Breast epithelium (tissue), 4 donors: ENCODE results near the gene AK9. TPM values are rescaled to one million over a fixed set of nuclear protein-coding genes. Genes with fewer than 3 reads are reported as not detected.
"Not testable (repeated sequence)": the region's sequence is repeated elsewhere in the genome, so short reads cannot be mapped to it uniquely, and the experiment has no call there.

Experiments
- DNase-seq, 2 donors: peaks; one replicate each; pipeline ENCODE4 v3.0.0-alpha.2; 2019; ENCODE audit warnings: low spot score in 2 of 2
- H3K27ac ChIP-seq, 2 donors: fragments of 200-600 bp; sonication (generic) in 1 of 2; one replicate each; pipeline ENCODE4 v1.5.1; 2016 to 2019; ENCODE audit warnings: mild to moderate bottlenecking in 1 of 2
- H3K27me3 ChIP-seq, 2 donors: fragments of 200-600 bp; sonication (generic) in 1 of 2; one replicate each; pipeline versions ENCODE4 v1.5.1 to v1.6.0; 2017 to 2019; ENCODE audit warnings: control low read depth in 1 of 2, mild to moderate bottlenecking in 1 of 2
- H3K36me3 ChIP-seq: fragments of 200-600 bp; one replicate; pipeline ENCODE4 v1.5.1; 2019
- H3K4me1 ChIP-seq, 2 donors: fragments of 200-600 bp; sonication (generic); one replicate each; pipeline ENCODE4 v1.5.1; 2016 to 2019; ENCODE audit warnings: control low read depth in 1 of 2
- H3K4me3 ChIP-seq, 3 donors: fragments of 200-600 bp; sonication (generic); 1 replicate in 2 of 3; 2 replicates in 1 of 3; pipeline ENCODE4 v1.5.1; 2016 to 2019; ENCODE audit warnings: mild to moderate bottlenecking in 3 of 3, moderate library complexity in 2 of 3
- H3K9me3 ChIP-seq, 2 donors: fragments of 200-600 bp; sonication (generic) in 1 of 2; one replicate each; pipeline ENCODE4 v1.5.1; 2016 to 2019; ENCODE audit warnings: control low read depth in 1 of 2
- POLR2A ChIP-seq: fragments of 450-650 bp; IDR thresholded peaks from one replicate; pipeline ENCODE4 v1.6.1; 2016; ENCODE audit warnings: antibody characterized with exemption, mild to moderate bottlenecking, moderate library complexity
- POLR2AphosphoS5 ChIP-seq, 3 donors: sonication (generic); formaldehyde crosslinking; IDR thresholded peaks; one replicate each; pipeline ENCODE4 v1.6.1; 2017; ENCODE audit warnings: antibody characterized with exemption in 3 of 3
- intact Hi-C: fragments of 100-400 bp; cut with DNase I; formaldehyde crosslinking; loops from one replicate; pipeline ENCODE4 v1.15.1; 2023; ENCODE audit warnings: low total_unique reads
- total RNA-seq, 3 donors: library from RNA; depleted of rRNA; stranded (reverse); fragments of >200 nt; gene quantifications; one replicate each; pipeline ENCODE4 v1.1.0, GENCODE V29; 2016
- TF ChIP-seq, protein P1 (sequence below), 3 donors: fragments of 450-650 bp; IDR thresholded peaks; one replicate each; pipeline ENCODE4 v1.5.1; 2016 to 2017; ENCODE audit warnings: antibody characterized with exemption in 3 of 3, mild to moderate bottlenecking in 3 of 3, moderate library complexity in 3 of 3

The AK9 gene
- 10 to 100 TPM in 2 of 3 donors, 1 to 10 TPM in 1; 8.8 to 23.9 (median 20.0) TPM for total RNA-seq

GRCh38 chr6:109690737-109691621, at the start of gene AK9, which contains the start of gene FIG4:
Gene AK9, minus strand, starts transcription at chr6:109691202. Its CDS starts 15,457 bp downstream, at chr6:109675745.
Gene FIG4, plus strand, starts transcription at chr6:109691296. Its CDS starts 140 bp downstream, at chr6:109691436.
- peak within 1 kb of the TSS; percentile 78 to 89 (median 81) for H3K4me3 ChIP-seq
- no peaks in the 10 kb centered on the region for H3K9me3 ChIP-seq
- TF ChIP-seq POLR2A (no peak), POLR2AphosphoS5 (IDR thresholded peaks at IDR 0.05) (peak in 2 of 3 donors; percentile 18 to 24)
- DNase-seq = peak; percentile 91 to 92
- no peaks in the 10 kb centered on the region for H3K4me1 ChIP-seq
- peak within 1 kb of the TSS; percentile 87 to 94 for H3K27ac ChIP-seq
- intact Hi-C loops = loop anchor here (10.0 kb wide), 1 partner anchor 484 kb away; the partner anchor contains the start of gene WASF1
- no peaks in the 10 kb centered on the region for H3K36me3 ChIP-seq
- no peaks in the 10 kb centered on the region for H3K27me3 ChIP-seq

- TF ChIP-seq POLR2A (no peak), POLR2AphosphoS5 (IDR thresholded peaks at IDR 0.05) (no peak)
- TF ChIP-seq, protein P1, sequence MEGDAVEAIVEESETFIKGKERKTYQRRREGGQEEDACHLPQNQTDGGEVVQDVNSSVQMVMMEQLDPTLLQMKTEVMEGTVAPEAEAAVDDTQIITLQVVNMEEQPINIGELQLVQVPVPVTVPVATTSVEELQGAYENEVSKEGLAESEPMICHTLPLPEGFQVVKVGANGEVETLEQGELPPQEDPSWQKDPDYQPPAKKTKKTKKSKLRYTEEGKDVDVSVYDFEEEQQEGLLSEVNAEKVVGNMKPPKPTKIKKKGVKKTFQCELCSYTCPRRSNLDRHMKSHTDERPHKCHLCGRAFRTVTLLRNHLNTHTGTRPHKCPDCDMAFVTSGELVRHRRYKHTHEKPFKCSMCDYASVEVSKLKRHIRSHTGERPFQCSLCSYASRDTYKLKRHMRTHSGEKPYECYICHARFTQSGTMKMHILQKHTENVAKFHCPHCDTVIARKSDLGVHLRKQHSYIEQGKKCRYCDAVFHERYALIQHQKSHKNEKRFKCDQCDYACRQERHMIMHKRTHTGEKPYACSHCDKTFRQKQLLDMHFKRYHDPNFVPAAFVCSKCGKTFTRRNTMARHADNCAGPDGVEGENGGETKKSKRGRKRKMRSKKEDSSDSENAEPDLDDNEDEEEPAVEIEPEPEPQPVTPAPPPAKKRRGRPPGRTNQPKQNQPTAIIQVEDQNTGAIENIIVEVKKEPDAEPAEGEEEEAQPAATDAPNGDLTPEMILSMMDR (IDR thresholded peaks at IDR 0.05) = no peak
- Histone ChIP-seq H3K4me3 (no peak overlapping the region), H3K4me1 (no peaks in the 10 kb centered on the region), H3K27me3 (no peaks in the 10 kb centered on the region), H3K9me3 (no peaks in the 10 kb centered on the region), H3K36me3 (no peaks in the 10 kb centered on the region), H3K27ac (no peak overlapping the region)
- intact Hi-C loops = no loop called here
- DNase-seq = no peak
These were observed 49.8 kb upstream of the AK9 start for GRCh38 chr6:109740787-109741186.

DNA sequence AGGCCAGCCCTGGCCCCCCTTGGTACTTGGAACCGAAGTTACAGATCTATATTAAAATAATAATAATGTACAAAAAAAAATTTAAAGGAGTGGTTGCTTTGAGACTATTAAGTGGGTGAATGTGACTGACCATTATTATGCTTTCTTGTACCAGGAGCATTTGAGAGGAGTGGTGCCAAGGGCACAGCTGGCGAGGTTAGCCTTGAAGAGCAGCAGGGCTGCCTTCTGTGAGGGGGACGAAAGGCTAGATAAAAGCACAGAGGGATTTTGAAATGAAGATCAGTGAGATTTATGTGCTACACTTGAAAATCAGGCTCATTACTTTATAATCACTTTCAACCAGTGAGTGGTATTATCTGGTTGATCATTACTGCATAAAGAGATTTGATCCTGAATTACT, 48.7 kb upstream of the AK9 start:
- DNase-seq = no peak
- H3K4me1 ChIP-seq = no peaks in the 10 kb centered on the region
- intact Hi-C loops = no loop called here
- H3K36me3 ChIP-seq = no peaks in the 10 kb centered on the region
- TF ChIP-seq, protein P1 (IDR thresholded peaks at IDR 0.05) = no peak
- TF ChIP-seq POLR2A (no peak), POLR2AphosphoS5 (IDR thresholded peaks at IDR 0.05) (no peak)
- no peak overlapping the region for H3K4me3 ChIP-seq
- H3K27ac ChIP-seq = no peak overlapping the region
- no peaks in the 10 kb centered on the region for H3K27me3 ChIP-seq
- H3K9me3 ChIP-seq = no peaks in the 10 kb centered on the region

GRCh38 chr6:109738667-109739066, 47.7 kb upstream of the AK9 start:
- Histone ChIP-seq H3K27ac (no peak overlapping the region), H3K27me3 (no peaks in the 10 kb centered on the region), H3K4me1 (no peaks in the 10 kb centered on the region), H3K36me3 (no peaks in the 10 kb centered on the region), H3K4me3 (no peak overlapping the region), H3K9me3 (no peaks in the 10 kb centered on the region)
- no peak for DNase-seq
- intact Hi-C loops = no loop called here
- TF ChIP-seq POLR2AphosphoS5 (IDR thresholded peaks at IDR 0.05) = no peak
- TF ChIP-seq POLR2A = no peak

- no peak for DNase-seq
- TF ChIP-seq POLR2AphosphoS5 (IDR thresholded peaks at IDR 0.05) = no peak
- Histone ChIP-seq H3K36me3 (no peaks in the 10 kb centered on the region), H3K4me1 (no peaks in the 10 kb centered on the region), H3K27ac (no peak overlapping the region), H3K4me3 (no peak overlapping the region), H3K9me3 (no peaks in the 10 kb centered on the region), H3K27me3 (no peaks in the 10 kb centered on the region)
- intact Hi-C loops = no loop called here
These were observed 47.3 kb upstream of the AK9 start for GRCh38 chr6:109738255-109738654.

GRCh38 chr6:109736273-109737025, 45.4 kb upstream of the AK9 start:
- Histone ChIP-seq H3K27me3 (no peaks in the 10 kb centered on the region), H3K4me3 (no peak overlapping the region), H3K27ac (no peak overlapping the region), H3K9me3 (no peaks in the 10 kb centered on the region), H3K4me1 (no peaks in the 10 kb centered on the region), H3K36me3 (no peaks in the 10 kb centered on the region)
- DNase-seq = no peak
- intact Hi-C loops = no loop called here
- TF ChIP-seq POLR2AphosphoS5 (IDR thresholded peaks at IDR 0.05) (no peak), POLR2A (no peak)
- TF ChIP-seq, protein P1 (IDR thresholded peaks at IDR 0.05) = no peak

GRCh38 chr6:109725250-109725649, 34.2 kb upstream of the AK9 start:
- intact Hi-C loops, H3K27ac ChIP-seq, H3K36me3 ChIP-seq, DNase-seq, H3K4me3 ChIP-seq, H3K27me3 ChIP-seq, H3K4me1 ChIP-seq, H3K9me3 ChIP-seq: not testable (repeated sequence)
